CD1c-positive myeloid dendritic cell (primary cell): ENCODE results near the gene STXBP1.
"Not testable (repeated sequence)": the region's sequence is repeated elsewhere in the genome, so short reads cannot be mapped to it uniquely, and the experiment has no call there.

ENCODE experiments used
- DNase-seq: peaks from one replicate; pipeline ENCODE4 v3.0.0-alpha.2; 2016; ENCODE audit errors: extremely low spot score

STXBP1 gene

DNA sequence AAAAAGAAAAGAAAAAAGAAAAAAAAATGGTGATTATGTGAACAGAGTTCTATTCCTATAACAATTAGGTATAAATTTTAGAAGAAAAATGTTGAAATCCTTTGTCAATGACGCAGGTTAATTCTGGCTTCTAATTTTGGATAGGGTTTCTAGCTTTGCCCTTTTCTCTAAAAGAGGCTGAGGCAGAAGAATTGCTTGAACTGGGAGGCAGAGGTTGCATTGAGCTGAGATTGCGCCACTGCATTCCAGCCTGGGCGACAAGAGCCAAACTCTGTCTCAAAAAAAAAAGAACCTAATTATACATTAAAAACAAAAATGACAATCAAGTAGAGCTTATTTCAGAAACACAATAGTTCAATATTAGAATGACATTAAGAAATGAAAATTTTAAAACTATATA lies 2.9 kb downstream of the STXBP1 start:
- DNase-seq: no peak

DNA sequence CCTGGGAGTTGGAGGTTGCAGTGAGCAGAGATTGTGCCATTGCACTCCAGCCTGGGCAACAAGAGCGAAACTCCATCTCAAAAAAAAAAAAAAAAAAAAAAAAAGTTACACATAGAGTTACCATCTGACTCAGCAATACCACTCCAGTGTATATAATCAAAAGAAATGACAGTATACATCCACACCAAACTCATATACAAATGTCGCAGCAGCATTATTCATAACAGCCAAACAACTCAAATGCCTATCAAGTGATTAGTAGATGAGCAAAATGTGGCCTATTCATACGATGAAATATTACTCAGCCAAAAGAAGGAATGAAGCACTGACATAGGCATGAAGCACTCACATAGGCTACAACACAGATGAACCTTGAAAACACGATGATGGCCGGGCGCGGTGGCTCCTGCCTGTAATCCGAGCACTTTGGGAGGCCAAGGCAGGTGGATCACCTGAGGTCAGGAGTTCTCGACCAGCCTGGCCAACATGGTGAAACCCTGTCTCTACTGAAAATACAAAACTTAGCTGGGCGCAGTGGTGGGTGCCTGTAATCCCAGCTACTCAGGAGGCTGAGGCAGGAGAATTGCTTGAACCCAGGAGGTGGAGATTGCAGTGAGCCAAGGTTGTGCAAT lies 9.4 kb downstream of the STXBP1 start:
- not testable (repeated sequence) for DNase-seq

DNA sequence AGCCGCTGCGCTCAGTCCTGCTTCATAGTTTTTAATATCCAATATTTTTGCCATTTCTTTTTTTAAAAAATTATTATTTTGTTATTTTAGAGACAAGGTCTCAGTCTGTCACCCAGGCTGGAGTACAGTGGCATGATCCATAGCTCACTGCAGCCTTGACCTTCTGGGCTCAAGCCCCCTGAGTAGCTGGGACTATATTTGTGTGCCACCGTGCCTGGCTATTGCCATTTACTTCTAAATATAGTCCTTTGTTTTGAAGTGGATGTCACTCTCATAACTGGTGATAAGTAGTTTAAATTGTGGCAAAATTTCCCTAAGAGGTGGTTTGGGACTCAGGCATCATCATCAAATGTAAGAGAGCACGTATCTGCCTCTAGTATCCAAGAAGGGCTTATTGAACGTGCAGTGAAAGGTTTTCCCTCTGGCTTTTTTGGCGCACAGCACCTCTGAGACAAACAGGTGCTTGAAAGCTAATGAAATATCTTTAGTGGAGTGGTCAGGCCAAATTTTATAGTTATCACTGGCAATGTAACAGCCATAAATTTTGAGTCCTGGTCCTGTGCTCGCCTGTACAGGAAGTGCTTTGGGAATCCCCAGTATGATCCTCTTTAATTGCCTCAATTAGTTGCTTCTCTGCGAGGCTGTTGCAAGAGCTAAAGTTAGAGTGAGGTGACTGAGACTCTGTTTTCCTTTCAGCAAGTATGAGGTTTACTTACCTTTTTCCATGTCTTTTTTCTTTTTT lies 14.8 kb downstream of the STXBP1 start:
- no peak for DNase-seq

DNA sequence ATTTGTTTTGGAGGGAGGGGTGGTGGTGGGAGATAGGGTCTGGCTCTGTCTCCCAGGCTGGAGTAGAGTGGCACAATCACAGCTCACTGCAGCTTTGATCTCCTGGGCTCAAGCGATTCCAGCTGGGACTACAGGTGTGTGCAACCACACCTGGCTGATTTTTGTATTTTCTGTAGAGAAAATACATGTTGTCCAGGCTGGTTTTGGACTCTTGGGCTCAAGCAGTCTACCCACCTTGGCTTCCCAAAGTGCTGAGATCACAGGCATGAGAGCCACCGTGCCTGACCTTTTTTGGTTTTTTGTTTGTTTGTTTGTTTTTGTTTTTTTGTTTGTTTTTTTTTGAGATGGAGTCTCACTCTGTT lies 15.4 kb downstream of the STXBP1 start:
- DNase-seq: no peak

DNA sequence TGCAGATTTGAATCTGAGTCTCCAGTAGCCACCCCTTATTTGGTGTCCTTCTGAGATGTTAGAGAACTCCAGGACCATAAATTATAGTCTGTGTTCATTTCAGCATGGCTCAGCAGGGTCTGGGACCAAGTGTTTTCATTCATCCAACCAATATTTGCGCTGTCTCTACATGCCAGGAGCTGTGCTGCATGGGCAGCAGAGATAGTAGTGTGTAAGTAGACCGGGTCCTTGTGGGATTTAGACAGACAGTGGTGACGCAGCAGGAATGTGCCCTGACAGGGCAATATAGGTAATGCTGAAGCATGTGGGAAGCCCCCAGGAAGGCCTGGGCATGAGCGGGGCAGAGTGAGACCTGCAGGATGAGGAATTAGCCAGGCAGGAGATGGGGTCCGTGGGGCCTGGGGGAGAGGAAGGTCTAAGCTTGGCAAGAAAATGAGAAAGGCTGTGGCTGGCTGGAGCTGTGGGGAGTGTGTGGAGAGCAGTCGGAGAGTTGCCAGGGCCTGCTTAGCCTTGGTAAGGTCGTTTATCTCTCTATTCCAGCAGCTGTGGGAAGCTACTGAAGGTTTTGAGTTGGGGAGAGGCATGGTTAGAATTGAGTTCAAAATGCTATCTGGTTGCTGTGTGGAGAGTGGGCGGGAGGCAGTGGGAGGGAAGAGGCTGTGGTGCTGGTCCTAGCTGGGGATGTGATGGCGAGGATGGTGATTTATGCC lies 16.8 kb downstream of the STXBP1 start:
- DNase-seq: no peak

DNA sequence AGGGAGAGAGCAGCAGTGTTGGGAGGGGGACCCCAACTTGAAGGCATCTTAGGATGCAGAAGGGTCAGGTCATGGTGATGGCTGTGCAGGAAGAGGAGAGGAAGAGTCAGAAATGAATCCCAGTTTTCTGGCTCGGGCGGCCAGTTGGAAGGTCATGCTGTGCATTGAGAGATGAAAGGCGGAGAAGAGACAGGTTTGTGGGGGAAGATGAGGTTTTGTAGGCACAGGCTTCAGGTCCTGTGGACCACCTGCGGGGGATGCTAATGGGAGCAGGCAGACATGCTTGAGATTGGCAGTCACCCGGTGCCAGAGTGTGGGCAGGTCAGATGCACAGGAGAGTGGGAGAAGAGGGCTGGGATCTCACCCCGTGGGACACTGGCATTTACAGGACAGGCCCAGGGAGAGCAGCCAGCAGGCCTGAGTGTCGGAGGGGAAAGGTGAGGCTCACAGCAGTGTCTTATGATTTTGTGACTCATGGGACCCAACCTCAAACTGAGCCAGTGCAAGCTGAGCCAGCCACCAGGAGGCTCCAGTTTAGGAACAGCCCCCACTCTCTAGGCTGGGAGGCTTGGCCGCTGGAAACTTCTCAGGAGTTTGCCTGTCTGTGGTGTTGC lies 17.5 kb downstream of the STXBP1 start:
- DNase-seq: peak; percentile 16

DNA sequence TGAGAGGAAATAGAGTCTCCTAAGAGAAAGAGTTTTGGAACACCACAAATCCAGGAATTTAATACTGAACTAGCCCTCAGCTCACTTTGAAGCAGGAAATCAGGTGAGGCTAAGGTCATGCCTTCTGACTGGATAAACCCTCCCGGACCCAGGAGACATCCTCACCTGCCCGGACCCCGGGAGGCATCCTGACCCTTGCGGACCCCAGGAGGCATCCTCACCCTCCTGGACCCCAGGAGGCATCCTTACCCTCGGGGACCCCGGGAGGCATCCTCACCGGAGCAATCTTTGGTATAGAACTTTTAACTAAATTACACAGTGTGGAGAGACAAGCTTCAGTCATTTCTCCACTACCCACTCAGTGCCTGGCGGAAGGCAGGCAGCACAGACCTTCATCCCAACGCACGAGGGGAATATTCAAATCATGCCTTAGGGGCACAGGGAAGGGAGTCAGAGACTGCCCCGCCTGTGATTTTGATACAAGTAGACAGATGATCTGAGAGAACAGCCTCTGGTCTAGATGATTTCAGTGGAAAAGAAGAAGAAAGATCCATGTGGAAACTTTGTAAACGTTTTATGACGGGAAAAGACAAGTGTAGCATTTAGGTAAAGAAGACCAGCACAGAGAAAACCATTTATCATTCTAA lies 21.3 kb downstream of the STXBP1 start:
- no peak for DNase-seq

DNA sequence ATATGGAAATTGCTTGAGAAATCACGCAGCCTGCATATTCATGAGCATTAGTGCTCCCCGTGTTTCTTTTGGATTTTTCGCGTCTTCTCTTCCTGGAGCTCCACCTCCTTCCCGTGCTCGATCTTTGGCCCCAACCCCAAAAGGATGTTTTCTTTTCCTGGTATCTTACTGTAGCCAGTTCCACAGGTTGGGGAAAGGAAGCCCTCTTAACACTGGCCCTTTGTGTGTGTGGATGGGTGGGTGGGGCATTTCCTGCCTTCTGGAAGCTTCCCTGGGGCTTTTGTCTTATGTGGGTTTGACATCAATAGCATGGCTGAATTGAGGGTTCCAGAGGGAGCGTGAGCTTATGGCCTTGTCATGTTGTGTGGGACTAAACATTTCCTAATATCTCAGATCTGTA lies 21.9 kb downstream of the STXBP1 start:
- DNase-seq: no peak

DNA sequence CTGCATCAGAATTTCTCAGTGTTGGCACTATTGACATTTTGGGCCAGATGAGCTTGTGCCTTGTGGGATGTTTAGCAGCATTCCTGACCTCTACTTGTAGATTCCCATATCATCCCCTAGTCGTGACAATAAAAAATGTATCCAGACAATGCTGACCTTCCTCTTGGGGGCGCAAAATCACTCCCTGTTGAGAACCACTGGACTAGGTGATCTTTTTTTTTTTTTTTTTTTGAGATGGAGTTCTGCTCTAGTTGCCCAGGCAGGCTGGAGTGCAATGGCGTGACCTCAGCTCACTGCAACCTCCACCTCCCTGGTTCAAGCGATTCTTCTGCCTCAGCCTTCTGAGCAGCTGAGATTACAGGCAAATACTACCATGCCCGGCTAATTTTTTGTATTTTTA lies 22.6 kb downstream of the STXBP1 start:
- DNase-seq: no peak

DNA sequence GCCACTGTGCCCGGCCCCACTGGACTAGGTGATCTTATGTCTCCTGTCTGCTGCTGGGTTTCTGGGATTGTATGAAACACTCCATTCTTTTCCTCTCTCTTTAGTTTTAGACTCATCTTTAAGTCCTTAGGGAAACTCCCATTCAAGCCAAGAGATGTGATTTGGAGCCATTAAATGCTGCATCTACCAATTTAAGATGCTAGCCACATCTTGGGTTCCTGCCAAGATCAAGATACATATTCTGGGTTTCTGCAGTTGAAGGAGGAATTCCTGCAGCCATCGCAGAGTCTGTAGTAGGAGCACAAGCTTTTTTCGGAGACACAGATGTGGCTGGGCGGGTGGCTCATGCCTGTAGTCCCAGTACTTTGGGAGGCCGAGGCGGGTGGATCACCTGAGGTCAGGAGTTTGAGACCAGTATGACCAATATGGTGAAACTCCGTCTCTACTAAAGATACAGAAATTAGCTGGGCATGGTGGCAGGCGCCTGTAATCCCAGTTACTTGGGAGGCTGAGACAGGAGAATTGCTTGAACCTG lies 23.2 kb downstream of the STXBP1 start:
- no peak for DNase-seq

DNA sequence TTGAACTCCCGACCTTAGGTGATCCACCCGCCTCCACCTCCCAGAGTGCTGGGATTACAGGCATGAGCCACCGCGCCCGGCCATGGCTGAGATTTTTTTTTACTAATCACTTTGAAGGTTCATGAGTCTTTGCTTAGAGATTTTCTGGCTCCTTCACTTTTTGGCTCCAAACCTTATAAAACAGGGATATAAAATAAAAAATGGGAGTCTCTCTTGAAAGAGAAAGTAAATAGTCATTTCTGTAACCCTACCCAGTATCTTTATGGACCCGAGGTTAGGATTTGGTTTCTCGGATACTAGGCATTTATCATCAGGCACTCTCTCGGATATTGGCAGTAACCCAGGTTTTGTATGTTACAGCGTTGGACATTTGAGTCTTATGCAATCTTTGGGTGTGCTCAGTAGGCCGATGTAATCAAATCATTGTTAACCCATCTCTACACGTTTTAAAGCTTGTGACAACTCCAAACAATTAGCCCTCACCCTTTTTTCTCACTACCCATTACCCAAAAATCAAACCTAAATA lies 25.3 kb downstream of the STXBP1 start:
- DNase-seq: no peak

DNA sequence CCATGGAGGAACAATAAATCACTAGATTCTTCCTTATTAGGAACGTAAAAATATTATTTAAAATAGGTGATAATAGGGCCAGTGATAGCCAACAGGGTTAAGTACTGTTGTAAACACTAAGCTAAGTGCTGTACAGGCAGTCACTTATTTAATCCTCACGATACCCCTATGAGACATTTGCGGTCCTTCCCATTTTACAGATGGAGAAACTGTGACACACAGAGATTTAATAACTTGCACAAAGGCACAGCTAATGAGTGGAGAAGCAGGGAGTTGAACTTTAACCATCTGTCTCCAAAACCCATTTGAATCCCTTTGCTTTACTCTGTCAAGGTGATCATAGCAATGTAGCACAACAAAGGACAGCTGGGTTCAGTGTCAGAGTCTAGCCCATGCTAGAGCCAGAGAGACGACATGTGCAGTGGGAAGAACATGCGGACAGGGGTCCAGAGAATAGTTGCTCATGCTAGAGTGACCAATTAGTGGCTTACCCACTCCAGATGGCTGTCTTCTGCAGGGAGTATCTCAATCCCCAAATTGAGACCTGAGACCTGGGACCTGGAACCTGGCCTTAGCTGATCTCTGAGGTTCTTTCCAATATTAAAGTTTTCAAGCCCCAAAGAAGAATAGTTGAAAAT lies 28.9 kb downstream of the STXBP1 start:
- DNase-seq: no peak

DNA sequence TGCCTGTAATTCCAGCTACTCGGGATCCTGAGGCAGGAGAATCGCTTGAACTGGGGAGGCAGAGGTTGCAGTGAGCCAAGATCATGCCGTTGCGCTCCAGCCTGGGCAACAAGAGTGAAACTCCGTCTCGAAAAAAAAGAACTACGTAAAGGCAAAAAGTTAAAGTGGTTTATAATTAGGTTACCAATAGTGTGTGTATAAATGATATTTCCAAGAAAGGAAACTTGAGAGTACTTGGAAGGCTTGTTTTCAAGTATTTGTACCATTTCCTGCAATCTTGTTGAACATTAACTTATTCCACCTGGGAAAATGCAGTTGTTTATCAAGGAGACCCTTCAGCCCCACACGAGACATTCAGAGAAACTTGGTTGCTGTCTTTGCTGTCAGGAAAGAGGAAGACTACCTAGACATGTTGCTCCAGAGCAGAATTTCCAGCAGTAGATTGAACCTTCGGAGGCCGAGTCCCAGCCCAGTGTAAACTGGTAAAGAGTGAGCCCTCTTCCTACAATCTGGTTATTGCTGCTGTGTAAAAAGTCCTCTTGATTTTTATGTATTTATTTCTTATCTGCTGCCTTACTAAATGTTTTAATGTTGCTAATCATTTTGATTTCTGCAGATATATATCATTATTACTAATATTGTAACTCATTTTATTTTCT lies 30.1 kb downstream of the STXBP1 start:
- DNase-seq: no peak

DNA sequence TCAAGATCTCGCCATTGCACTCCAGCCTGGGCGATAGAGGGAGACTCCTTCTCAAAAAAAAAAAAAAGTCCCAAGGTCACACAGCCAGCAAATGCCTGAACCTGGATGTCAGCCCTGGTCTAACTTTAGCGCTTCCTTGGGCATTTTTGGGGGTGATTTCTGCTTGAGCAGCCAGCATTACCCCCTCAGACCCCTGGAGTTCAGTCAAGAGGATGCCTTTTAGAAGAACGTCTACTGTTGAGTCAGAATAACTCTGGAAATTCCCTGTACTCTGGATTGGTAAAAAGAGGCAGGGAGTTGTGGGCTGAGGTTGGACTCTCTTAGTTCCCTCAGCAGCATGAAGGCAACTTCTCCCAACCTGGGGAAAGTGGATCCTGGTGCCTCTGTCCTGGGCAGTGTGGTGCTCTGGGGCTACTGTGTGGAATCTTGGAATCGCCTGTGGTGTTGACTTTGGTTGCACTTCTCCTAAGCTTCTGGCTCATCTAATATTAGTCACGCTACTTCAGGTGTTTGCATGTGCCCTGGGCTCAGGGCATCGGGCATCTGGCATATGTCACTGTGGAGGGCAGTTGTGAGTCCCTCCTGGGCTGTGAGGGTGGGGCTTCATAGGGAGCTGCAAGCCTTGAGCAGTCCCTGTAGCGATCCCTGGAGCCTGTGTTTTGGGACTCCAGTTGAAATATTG lies 32.2 kb downstream of the STXBP1 start:
- no peak for DNase-seq

DNA sequence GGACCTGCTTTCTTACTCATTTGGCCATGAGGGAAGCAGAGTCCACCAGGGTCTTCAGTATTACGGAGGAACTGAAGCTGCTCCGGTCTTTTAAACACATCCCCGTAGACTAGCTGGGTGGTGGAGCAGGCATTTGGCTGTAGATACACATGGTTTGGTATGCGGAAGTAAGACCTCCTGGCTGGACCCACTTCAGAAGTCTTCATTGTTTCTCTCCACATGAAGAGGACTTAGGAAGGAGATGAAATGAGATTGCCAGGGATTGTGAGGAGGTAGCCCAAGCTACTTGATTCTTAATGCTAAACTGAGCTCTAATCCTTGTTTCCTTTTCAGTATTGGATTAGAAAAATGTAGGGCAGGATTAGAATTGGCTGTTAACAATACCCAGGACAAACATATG lies 32.9 kb downstream of the STXBP1 start:
- DNase-seq: no peak

DNA sequence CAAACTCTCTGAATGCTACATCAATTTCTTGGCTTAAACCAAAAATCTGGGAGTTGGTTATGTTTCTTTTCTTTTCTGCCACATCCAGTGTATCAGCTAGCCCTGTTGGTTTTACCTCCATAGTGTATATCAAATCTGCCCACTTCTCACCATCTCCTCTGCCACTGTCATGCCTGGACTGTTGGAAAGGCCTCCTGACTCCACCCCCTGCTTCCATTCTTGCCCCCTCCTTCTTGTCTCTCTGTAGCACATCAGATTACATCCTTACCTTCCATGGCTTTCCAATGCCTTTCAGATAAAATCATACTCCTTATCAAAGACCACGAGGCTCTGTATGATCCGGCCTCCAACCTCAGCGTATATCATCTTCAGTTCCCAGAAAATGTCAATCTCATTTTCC lies 35.4 kb downstream of the STXBP1 start:
- DNase-seq: no peak

DNA sequence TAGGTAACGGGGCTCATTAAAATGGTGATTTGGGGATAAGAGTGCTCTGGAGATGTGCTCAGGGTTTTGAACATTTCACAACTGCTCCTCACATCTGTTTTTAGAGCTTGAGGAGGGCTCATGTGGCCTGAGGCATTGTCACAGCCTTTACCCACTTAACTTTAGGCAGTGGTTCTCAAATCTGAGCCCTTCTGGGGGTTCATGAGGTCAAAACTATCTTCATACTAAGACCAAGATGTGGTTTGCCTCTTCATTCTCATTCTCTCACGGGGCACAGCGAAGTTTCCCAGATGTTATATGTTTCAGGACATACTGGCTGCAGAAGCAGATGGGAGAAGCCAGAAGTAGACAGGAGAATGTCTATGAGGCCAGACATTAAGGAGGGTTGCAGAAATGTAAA lies 38.4 kb downstream of the STXBP1 start:
- no peak for DNase-seq

DNA sequence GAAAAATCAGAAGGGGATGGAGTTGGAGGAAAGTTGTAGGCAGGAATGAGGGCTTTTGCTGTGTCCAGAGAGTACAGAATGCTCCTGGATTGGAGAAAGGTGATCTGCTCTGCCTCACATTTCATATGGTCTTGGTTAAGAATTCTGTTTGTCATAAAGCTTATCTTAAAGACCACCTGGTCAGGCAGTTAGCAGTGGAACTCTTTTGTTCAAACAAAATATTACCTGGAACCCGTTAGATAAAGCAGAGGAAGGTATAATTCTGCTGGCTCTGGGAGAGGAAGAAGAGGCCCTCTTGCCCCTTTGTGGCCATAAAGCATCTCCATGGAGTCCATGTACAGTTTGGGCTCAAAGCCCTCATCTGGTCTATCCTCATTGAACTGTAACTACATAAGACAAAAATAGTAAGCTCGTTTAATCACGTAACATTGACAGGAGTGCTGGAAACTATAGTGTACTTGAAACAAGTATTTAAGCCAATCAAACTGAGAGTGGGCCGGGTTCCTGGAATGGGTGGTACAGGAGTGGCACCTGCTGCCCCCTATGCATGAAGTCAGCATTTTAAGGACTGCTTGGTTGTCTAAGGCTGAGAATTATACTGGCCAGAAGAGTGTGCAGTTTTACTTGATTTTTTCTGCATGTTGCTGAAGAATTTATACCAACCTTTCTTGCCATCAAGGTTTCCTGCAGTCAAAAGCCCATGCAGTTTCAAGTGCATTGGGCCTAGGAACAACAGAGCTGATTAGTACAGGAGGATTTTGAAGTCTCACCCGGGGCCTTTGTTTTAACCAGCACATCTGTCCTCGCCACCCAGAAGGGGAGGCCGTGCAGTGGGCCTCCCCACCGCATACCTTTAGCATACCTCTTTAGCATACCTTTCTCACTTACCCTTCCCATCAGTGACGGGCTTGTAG lies 39.9 kb downstream of the STXBP1 start:
- no peak for DNase-seq

DNA sequence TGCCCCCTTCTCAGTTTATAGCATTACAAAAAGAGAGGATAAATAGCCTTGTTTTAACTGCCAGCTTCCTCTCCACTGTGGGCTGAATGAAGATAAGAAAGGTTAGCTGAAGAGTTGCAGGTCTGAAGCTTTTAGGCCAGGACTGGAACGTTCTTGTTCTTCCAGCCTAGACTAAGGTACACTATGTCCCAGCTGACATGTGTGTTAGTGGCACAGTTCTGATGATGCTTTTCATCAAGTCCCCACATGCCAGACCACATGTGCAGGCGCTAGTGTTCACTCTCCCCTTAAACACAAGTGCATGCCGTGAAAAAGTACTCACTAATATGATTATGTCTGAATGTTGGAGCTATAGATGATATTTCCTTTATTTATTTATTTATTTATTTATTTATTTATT lies 40.7 kb downstream of the STXBP1 start:
- no peak for DNase-seq
